K562 (cell line): ENCODE data around the gene MICOS13. TPM values are rescaled to one million over a fixed set of nuclear protein-coding genes. Genes with fewer than 3 reads are reported as not detected.
A peak's percentile ranks its signal among the peaks of the same experiment; 100 is the strongest.

ENCODE experiments used
- ARHGAP35 ChIP-seq: fragments of 450-650 bp; IDR thresholded peaks from 2 replicates; pipeline ENCODE4 v1.6.1; 2018; ENCODE audit not compliant: partially characterized antibody
- ATF6 ChIP-seq: sonication (generic); formaldehyde crosslinking; IDR thresholded peaks from 2 replicates; pipeline ENCODE4 v1.4.0; 2020; ENCODE audit warnings: mild to moderate bottlenecking, missing genetic modification reagents
- BCLAF1 ChIP-seq, 2 experiments: fragments of 450-650 bp in 1 of 2; IDR thresholded peaks; 2 replicates each; pipeline ENCODE4 v1.6.1; 2011 to 2017; ENCODE audit warnings: low read depth in 2 of 2, antibody characterized with exemption in 1 of 2, borderline replicate concordance in 1 of 2, low read length in 1 of 2, mild to moderate bottlenecking in 1 of 2, mixed read lengths in 1 of 2; ENCODE audit not compliant: control insufficient read depth in 1 of 2
- CBX1 ChIP-seq: sonication (generic); IDR thresholded peaks from 2 replicates; pipeline ENCODE4 v1.6.1; 2016; ENCODE audit warnings: antibody characterized with exemption, low read depth, mild to moderate bottlenecking
- CC2D1A ChIP-seq: fragments of 450-650 bp; IDR thresholded peaks from 2 replicates; pipeline ENCODE4 v1.6.1; 2017; ENCODE audit warnings: mild to moderate bottlenecking
- CEBPG ChIP-seq, 3 experiments: fragments of 200-800 bp in 1 of 3; sonication (Bioruptor generic) in 1 of 3; sonication (generic) in 1 of 3; formaldehyde crosslinking in 1 of 3; IDR thresholded peaks in 2 of 3; conservative IDR thresholded peaks in 1 of 3; 2 replicates each; pipeline versions ENCODE4 v1.6.1 to v1.8.0; 2016 to 2022; ENCODE audit warnings: missing compliant biosample characterization in 2 of 3, missing genetic modification characterization in 2 of 3, mild to moderate bottlenecking in 1 of 3, missing genetic modification reagents in 1 of 3
- FOXO4 ChIP-seq: fragments of 450-650 bp; formaldehyde crosslinking; IDR thresholded peaks from 2 replicates; pipeline ENCODE4 v1.4.0; 2020; ENCODE audit warnings: mild to moderate bottlenecking, moderate library complexity
- HDAC1 ChIP-seq, 2 experiments: fragments of 450-650 bp; IDR thresholded peaks; 2 replicates each; pipeline ENCODE4 v1.6.1; 2016 to 2017; ENCODE audit warnings: inconsistent platforms in 1 of 2, mild to moderate bottlenecking in 1 of 2, moderate library complexity in 1 of 2
- JUN ChIP-seq, 2 experiments: sonication (generic) in 1 of 2; formaldehyde crosslinking in 1 of 2; IDR thresholded peaks; 2 replicates each; pipeline versions ENCODE4 v1.6.1 to v1.8.0; 2012 to 2022; ENCODE audit warnings: borderline replicate concordance in 2 of 2, mild to moderate bottlenecking in 2 of 2, improper control_type of control experiment in 1 of 2, low read depth in 1 of 2, low read length in 1 of 2, missing genetic modification reagents in 1 of 2
- KDM2B ChIP-seq: fragments of 250-450 bp; sonication (Bioruptor Pico); IDR thresholded peaks from 2 replicates; pipeline ENCODE4 v1.8.0; 2021; ENCODE audit warnings: mild to moderate bottlenecking, moderate library complexity
- KDM4B ChIP-seq, 2 experiments: fragments of 450-650 bp in 1 of 2; sonication (generic) in 1 of 2; IDR thresholded peaks; 2 replicates each; pipeline ENCODE4 v1.6.1; 2016 to 2017; ENCODE audit warnings: borderline replicate concordance in 2 of 2, antibody characterized with exemption in 1 of 2, low read depth in 1 of 2, mild to moderate bottlenecking in 1 of 2
- L3MBTL2 ChIP-seq: fragments of 450-650 bp; IDR thresholded peaks from 2 replicates; pipeline ENCODE4 v1.6.1; 2016; ENCODE audit warnings: mild to moderate bottlenecking, moderate library complexity
- MCM3 ChIP-seq: fragments of 450-650 bp; IDR thresholded peaks from 2 replicates; pipeline ENCODE4 v1.6.1; 2016
- NELFE ChIP-seq: IDR thresholded peaks from 2 replicates; pipeline ENCODE4 v1.6.1; 2011; ENCODE audit warnings: mild to moderate bottlenecking; ENCODE audit not compliant: insufficient read depth, insufficient read length
- NFATC3 ChIP-seq: fragments of 450-650 bp; IDR thresholded peaks from 2 replicates; pipeline ENCODE4 v1.6.1; 2017; ENCODE audit warnings: mild to moderate bottlenecking
- PHF8 ChIP-seq: fragments of 200-600 bp; sonication (generic); IDR thresholded peaks from 2 replicates; pipeline ENCODE4 v1.6.1; 2012; ENCODE audit warnings: mixed run types, mild to moderate bottlenecking, inconsistent platforms, low read length, moderate library complexity, borderline replicate concordance
- SETDB1 ChIP-seq: IDR thresholded peaks from one replicate; pipeline ENCODE4 v1.6.1; 2012; ENCODE audit warnings: low read length, control low read depth, inconsistent platforms
- SP1 ChIP-seq: sonication (generic); formaldehyde crosslinking; IDR thresholded peaks from 2 replicates; pipeline ENCODE4 v1.8.1; 2022; ENCODE audit warnings: mild to moderate bottlenecking, missing genetic modification reagents
- SP2 ChIP-seq: IDR thresholded peaks from 2 replicates; pipeline ENCODE4 v1.6.1; 2011; ENCODE audit warnings: mild to moderate bottlenecking, low read depth, low read length, moderate library complexity; ENCODE audit not compliant: poor library complexity, severe bottlenecking; ENCODE audit errors: extremely low read depth
- TAF9B ChIP-seq: fragments of 450-650 bp; IDR thresholded peaks from 2 replicates; pipeline ENCODE4 v1.6.1; 2018; ENCODE audit warnings: mild to moderate bottlenecking; ENCODE audit not compliant: partially characterized antibody
- polyA plus RNA-seq, 8 experiments: library from polyadenylated mRNA; depleted of rRNA in 4 of 8; stranded (reverse) in 5 of 8; unstranded in 3 of 8; fragments of >200 nt; fragmentation: Nextera tagmentation in 2 of 8; fragmentation: Illumina TruSeq in 1 of 8; extraction: Ambion mirVana in 2 of 8; extraction: Trizol in 1 of 8; gene quantifications; 2 replicates each; pipeline versions ENCODE4 v1.2.1 to v1.2.3, GENCODE V29; 2011 to 2014; ENCODE audit warnings: inconsistent platforms in 1 of 8, missing spikeins in 1 of 8
- total RNA-seq, 7 experiments: library from RNA; depleted of rRNA in 6 of 7; stranded (reverse); fragments of >200 nt in 6 of 7; fragmentation: Illumina TruSeq in 2 of 7; extraction: Trizol in 2 of 7; gene quantifications; 2 replicates each; pipeline versions ENCODE4 v1.2.1 to v1.2.3, GENCODE V29; 2011 to 2021; ENCODE audit warnings: low replicate concordance in 1 of 7

MICOS13 gene
- total and polyA plus RNA-seq, 9 of the 15 experiments (the other 6 are each of a cell fraction or from before 2014, with no cell fraction given) = 15.5 to 220 (median 49.4) TPM

GRCh38 chr19:5690125-5690954, 10.0 kb upstream of the MICOS13 start, which contains the start of gene RPL36 (continued):
- TF ChIP-seq SP1 (CRISPR knock-in tag) (peak; percentile 86), CBX1 (peak; percentile 69; the same call in 1 of the 2 replicates), FOXO4 (CRISPR knock-in tag) (peak; percentile 79; the same call in 1 of the 2 replicates), HDAC1 (IDR thresholded peaks at IDR 0.05) (peak in 1 of 2 experiments; percentile 85; a peak in 2 of 4 replicates), TAF9B (peak; percentile 99), KDM2B (no peak), PHF8 (peak; percentile 98), NFATC3 (no peak), L3MBTL2 (peak; percentile 76), KDM4B (IDR thresholded peaks at IDR 0.05; ENCODE audit: borderline replicate concordance in 2 of 2, low read depth in 1 of 2) (no peak), ARHGAP35 (peak; percentile 25), BCLAF1 (IDR thresholded peaks at IDR 0.05; ENCODE audit: borderline replicate concordance in 1 of 2, control insufficient read depth in 1 of 2, low read depth in 2 of 2, low read length in 1 of 2) (peak in 1 of 2 experiments; percentile 57; a peak in 1 of 4 replicates), SP2 (peak; percentile 95), MCM3 (no peak), SETDB1 (no peak), JUN (IDR thresholded peaks at IDR 0.05; ENCODE audit: borderline replicate concordance, low read depth, low read length) (no peak), JUN (CRISPR knock-in tag; IDR thresholded peaks at IDR 0.05; ENCODE audit: borderline replicate concordance) (0 out of 2 replicates have a peak, but pooled peaks have one; percentile 20), CEBPG (CRISPR knock-in tag; IDR thresholded peaks at IDR 0.05) (no peak), CEBPG (tag; conservative IDR thresholded peaks at IDR 0.05 in 1 of 2, IDR thresholded peaks at IDR 0.05 in 1 of 2) (no peak), NELFE (peak; percentile 47), ATF6 (CRISPR knock-in tag) (peak; percentile 90), CC2D1A (no peak)
